Measurements from ENCODE around the gene HSPA4.

GRCh38 chr5:133144245-133144981 is 92.6 kb downstream of the HSPA4 start:
- TF ChIP-seq EZH2 (IDR thresholded peaks at IDR 0.05; ENCODE audit: insufficient read depth, poor library complexity, severe bottlenecking): no peak
- TF ChIP-seq EZH2phosphoT487 (IDR thresholded peaks at IDR 0.05; ENCODE audit: insufficient read depth, low read depth): no peak
